GM12878 (cell line): ENCODE data around the gene BCAT1. TPM values are rescaled to one million over a fixed set of nuclear protein-coding genes. Genes with fewer than 3 reads are reported as not detected.

ENCODE experiments used
- ATAC-seq: fragments of 200-7000 bp; cut with Tn5 transposase; 3 replicates; pipeline ENCODE4 v1.9.1; 2020; ENCODE audit warnings: mild to moderate bottlenecking, moderate library complexity
- BruUV-seq: library from RNA; stranded (reverse); fragments of 400-500 nt; replicated peaks from 2 replicates; lab custom pipeline; 2021; lab: Mats Ljungman, UMichigan
- CTCF ChIA-PET: fragments of 300-600 bp; sonication (Branson Sonifier 250); formaldehyde crosslinking; extraction: SDS; loops from one replicate; lab custom pipeline; 2021; ENCODE audit warnings: inconsistent platforms; lab: Yijun Ruan, JAX
- POLR2A ChIA-PET: fragments of 350-600 bp; formaldehyde crosslinking; extraction: SDS; loops from one replicate; lab custom pipeline; 2021; ENCODE audit warnings: inconsistent platforms; lab: Charles Lee
- RAD21 ChIA-PET: fragments of 300-600 bp; sonication (Branson Sonifier 250); formaldehyde crosslinking; loops from one replicate; lab custom pipeline; 2023; ENCODE audit warnings: antibody characterized with exemption; ENCODE audit not compliant: unreplicated experiment; lab: Charles Lee
- SMC1A ChIA-PET: fragments of 300-600 bp; sonication (Branson Sonifier 250); formaldehyde crosslinking; loops from one replicate; lab custom pipeline; 2023; ENCODE audit not compliant: unreplicated experiment, uncharacterized antibody; lab: Charles Lee
- DNase-seq: peaks from one replicate; pipeline ENCODE4 v3.0.0-alpha.2; 2011; ENCODE audit warnings: low read depth, low spot score
- FAIRE-seq: peaks from 3 replicates; lab custom pipeline; 2011; peaks lifted over from hg19 to GRCh38; lab: Jason Lieb, UNC
- H2AFZ ChIP-seq: 2 replicates; pipeline ENCODE4 v1.6.0; 2011; ENCODE audit warnings: low read depth, low read length, control low read depth; ENCODE audit not compliant: control insufficient read depth
- H3K27ac ChIP-seq: 2 replicates; pipeline ENCODE4 v1.5.1; 2011; ENCODE audit warnings: control low read depth; ENCODE audit not compliant: control insufficient read depth, insufficient read depth
- H3K27me3 ChIP-seq, 2 experiments: replicated peaks in 1 of 2; 2 replicates each; pipeline versions ENCODE4 v1.6.0 to v1.6.1; 2011; ENCODE audit warnings: low read length in 1 of 2; ENCODE audit not compliant: control insufficient read depth in 2 of 2, insufficient read depth in 2 of 2
- H3K36me3 ChIP-seq, 2 experiments: 2 replicates each; pipeline ENCODE4 v1.5.1; 2011; ENCODE audit warnings: low read length in 1 of 2; ENCODE audit not compliant: control insufficient read depth in 2 of 2, insufficient read depth in 2 of 2
- H3K4me1 ChIP-seq: 2 replicates; pipeline ENCODE4 v1.6.1; 2011; ENCODE audit warnings: mild to moderate bottlenecking, low read length, moderate library complexity, mixed read lengths; ENCODE audit not compliant: control insufficient read depth, insufficient read depth
- H3K4me2 ChIP-seq: 2 replicates; pipeline ENCODE4 v1.6.0; 2011; ENCODE audit warnings: control low read depth; ENCODE audit not compliant: control insufficient read depth, insufficient read depth
- H3K4me3 ChIP-seq: fragments of 200-600 bp; sonication (generic); 2 replicates; pipeline ENCODE4 v1.5.1; 2016
- H3K79me2 ChIP-seq: 2 replicates; pipeline ENCODE4 v1.6.0; 2011; ENCODE audit warnings: low read length; ENCODE audit not compliant: control insufficient read depth, insufficient read depth
- H3K9ac ChIP-seq: 2 replicates; pipeline ENCODE4 v1.8.0; 2011; ENCODE audit warnings: low read length, control low read depth, mixed read lengths; ENCODE audit not compliant: control insufficient read depth, insufficient read depth
- H3K9me3 ChIP-seq: replicated peaks from 3 replicates; pipeline ENCODE4 v1.5.1; 2011; ENCODE audit warnings: mild to moderate bottlenecking, low read length; ENCODE audit not compliant: control insufficient read depth, insufficient read depth
- H4K20me1 ChIP-seq: 2 replicates; pipeline ENCODE4 v1.6.0; 2011; ENCODE audit not compliant: control insufficient read depth, insufficient read depth
- ATF7 ChIP-seq: fragments of 450-650 bp; IDR thresholded peaks from 2 replicates; pipeline ENCODE4 v1.6.1; 2016; ENCODE audit warnings: low read depth, mild to moderate bottlenecking
- CHD1 ChIP-seq: IDR thresholded peaks from 2 replicates; pipeline ENCODE4 v1.6.1; 2012; ENCODE audit warnings: low read depth, low read length, improper control_type of control experiment
- ELK1 ChIP-seq: IDR thresholded peaks from 2 replicates; pipeline ENCODE4 v1.6.1; 2012; ENCODE audit warnings: low read depth, low read length, improper control_type of control experiment
- LARP7 ChIP-seq: fragments of 450-650 bp; IDR thresholded peaks from 2 replicates; pipeline ENCODE4 v1.6.1; 2017; ENCODE audit warnings: mild to moderate bottlenecking
- MXI1 ChIP-seq: fragments of 150-350 bp; IDR thresholded peaks from 2 replicates; pipeline ENCODE4 v1.6.1; 2011; ENCODE audit warnings: low read depth, mild to moderate bottlenecking, inconsistent platforms, low read length, improper control_type of control experiment
- NBN ChIP-seq: fragments of 450-650 bp; IDR thresholded peaks from 2 replicates; pipeline ENCODE4 v1.6.1; 2016
- NR2C1 ChIP-seq: fragments of 450-650 bp; IDR thresholded peaks from 2 replicates; pipeline ENCODE4 v1.6.1; 2017; ENCODE audit warnings: antibody characterized with exemption, mild to moderate bottlenecking, moderate library complexity
- POLR2AphosphoS2 ChIP-seq: IDR thresholded peaks from 2 replicates; pipeline ENCODE4 v1.6.1; 2011; ENCODE audit warnings: low read depth, mild to moderate bottlenecking, low read length, improper control_type of control experiment, moderate library complexity
- SMAD1 ChIP-seq: fragments of 450-650 bp; IDR thresholded peaks from 2 replicates; pipeline ENCODE4 v1.6.1; 2018; ENCODE audit warnings: mild to moderate bottlenecking, low read depth; ENCODE audit not compliant: partially characterized antibody
- ZBTB40 ChIP-seq: fragments of 450-650 bp; IDR thresholded peaks from 2 replicates; pipeline ENCODE4 v1.6.1; 2016; ENCODE audit warnings: mild to moderate bottlenecking, moderate library complexity, borderline replicate concordance
- WGBS: methylation state at CpG from one replicate; pipeline ENCODE4 v1.1.6; 2016; ENCODE audit warnings: low lambda C conversion rate; ENCODE audit not compliant: insufficient replicate concordance, insufficient coverage; ENCODE audit errors: missing lambda C conversion rate; 5-methylcytosine and 5-hydroxymethylcytosine counted together
- in situ Hi-C: fragments of 300-500 bp; cut with MboI; formaldehyde crosslinking; loops from 9 replicates; pipeline ENCODE4 v1.14.3; 2018; ENCODE audit warnings: mixed read lengths
- intact Hi-C: fragments of 100-400 bp; cut with micrococcal nuclease; formaldehyde crosslinking; loops from one replicate; pipeline ENCODE4 v1.14.2; 2022; ENCODE audit not compliant: unreplicated experiment
- polyA plus RNA-seq, 11 experiments: library from polyadenylated mRNA; depleted of rRNA in 4 of 11; unstranded in 6 of 11; stranded (reverse) in 5 of 11; fragments of >200 nt; fragmentation: Nextera tagmentation in 4 of 11; fragmentation: Illumina TruSeq in 1 of 11; extraction: Ambion mirVana in 4 of 11; extraction: Trizol in 1 of 11; gene quantifications; 1 replicate in 1 of 11; 2 replicates in 10 of 11; pipeline versions ENCODE4 v1.2.1 to v1.2.3, GENCODE V29; 2011 to 2016; ENCODE audit warnings: inconsistent platforms in 2 of 11, missing spikeins in 2 of 11, low read depth in 1 of 11
- total RNA-seq, 4 experiments: library from RNA; depleted of rRNA in 3 of 4; stranded (reverse); fragments of >200 nt in 3 of 4; fragmentation: Illumina TruSeq in 1 of 4; extraction: Trizol in 1 of 4; gene quantifications; 2 replicates each; pipeline versions ENCODE4 v1.2.1 to v1.2.3, GENCODE V29; 2013 to 2021

Gene BCAT1
- total and polyA plus RNA-seq, 10 of the 15 experiments (the other 5 are each of a cell fraction or from before 2014, with no cell fraction given) = 26.2 to 187 (median 81.9) TPM

- no peak for TF ChIP-seq ZBTB40
- TF ChIP-seq MXI1 = no peak
These were observed 40.3 kb upstream of the BCAT1 start (continued) for GRCh38 chr12:24989216-24989615.

GRCh38 chr12:24982250-24982649 lies 33.3 kb upstream of the BCAT1 start:
- CTCF ChIA-PET = interaction anchor here (1.7 to 2.7 kb wide), 4 partner anchors 9 to 148 kb away, joined by 5 to 12 read pairs (median 9); no protein-coding TSS in a partner anchor
- TF ChIP-seq NBN (no peak), POLR2AphosphoS2 (no peak), NR2C1 (no peak), ATF7 (no peak), LARP7 (no peak), CHD1 (no peak), ELK1 (no peak), SMAD1 (no peak)
- TF ChIP-seq, all 136 proteins: peak for 0
- Histone ChIP-seq H3K4me3 (no peak overlapping the region), H3K4me2 (no peak overlapping the region), H3K36me3 (no peaks in the 10 kb centered on the region), H3K9ac (no peak overlapping the region), H4K20me1 (no peaks in the 10 kb centered on the region), H3K27me3 (no peaks in the 10 kb centered on the region), H2AFZ (no peak overlapping the region), H3K9me3 (no peaks in the 10 kb centered on the region), H3K79me2 (no peaks in the 10 kb centered on the region), H3K4me1 (peaks cover 4% of the 10 kb centered on the region), H3K27ac (no peak overlapping the region)
- BruUV-seq = no TSS peak
- RAD21 ChIA-PET = interaction anchor here (1.7 kb wide), 1 partner anchor 23 kb away, joined by 3 read pairs; no protein-coding TSS in a partner anchor
- intact Hi-C loops = no loop called here
- no peak for ATAC-seq
- in situ Hi-C loops = no loop called here
- SMC1A ChIA-PET = interaction anchor here (1.0 to 2.8 kb wide), 4 partner anchors 9 to 152 kb away, joined by 3 to 12 read pairs (median 6); no protein-coding TSS in a partner anchor
- POLR2A ChIA-PET = no interaction called here
- WGBS = 92% methylated on average over 1 of the region's 1 CpG
- no peak for FAIRE-seq
- DNase-seq = no peak
